Esophagus muscularis mucosa (tissue), 3 donors: ENCODE measurements around the gene MEIG1.

Source experiments
- CTCF ChIP-seq, 3 experiments: fragments of 200-600 bp in 2 of 3; fragments of 450-650 bp in 1 of 3; sonication (generic) in 2 of 3; IDR thresholded peaks; one replicate each; pipeline ENCODE4 v1.5.1; 2017 to 2019; ENCODE audit warnings: antibody characterized with exemption in 3 of 3, mild to moderate bottlenecking in 2 of 3, moderate library complexity in 1 of 3
- POLR2A ChIP-seq: fragments of 450-650 bp; IDR thresholded peaks from one replicate; pipeline ENCODE4 v1.6.1; 2017; ENCODE audit warnings: antibody characterized with exemption, moderate library complexity, mild to moderate bottlenecking, low read depth
- POLR2AphosphoS5 ChIP-seq, 2 donors: sonication (generic); formaldehyde crosslinking; IDR thresholded peaks; one replicate each; pipeline ENCODE4 v1.6.1; 2017; ENCODE audit warnings: antibody characterized with exemption in 2 of 2

GRCh38 chr10:14918964-14919363, 40.2 kb upstream of the MEIG1 start:
- no peak for TF ChIP-seq POLR2AphosphoS5 (IDR thresholded peaks at IDR 0.05)
- no peak for TF ChIP-seq CTCF (IDR thresholded peaks at IDR 0.05)
- no peak for TF ChIP-seq POLR2A
